Measurements from ENCODE around the gene FUT1. TPM values are rescaled to one million over a fixed set of nuclear protein-coding genes. Genes with fewer than 3 reads are reported as not detected.

FUT1 gene
- polyA plus RNA-seq, 1 of the 3 experiments (the other 2 are of a cell fraction) = 0.08 TPM

DNA sequence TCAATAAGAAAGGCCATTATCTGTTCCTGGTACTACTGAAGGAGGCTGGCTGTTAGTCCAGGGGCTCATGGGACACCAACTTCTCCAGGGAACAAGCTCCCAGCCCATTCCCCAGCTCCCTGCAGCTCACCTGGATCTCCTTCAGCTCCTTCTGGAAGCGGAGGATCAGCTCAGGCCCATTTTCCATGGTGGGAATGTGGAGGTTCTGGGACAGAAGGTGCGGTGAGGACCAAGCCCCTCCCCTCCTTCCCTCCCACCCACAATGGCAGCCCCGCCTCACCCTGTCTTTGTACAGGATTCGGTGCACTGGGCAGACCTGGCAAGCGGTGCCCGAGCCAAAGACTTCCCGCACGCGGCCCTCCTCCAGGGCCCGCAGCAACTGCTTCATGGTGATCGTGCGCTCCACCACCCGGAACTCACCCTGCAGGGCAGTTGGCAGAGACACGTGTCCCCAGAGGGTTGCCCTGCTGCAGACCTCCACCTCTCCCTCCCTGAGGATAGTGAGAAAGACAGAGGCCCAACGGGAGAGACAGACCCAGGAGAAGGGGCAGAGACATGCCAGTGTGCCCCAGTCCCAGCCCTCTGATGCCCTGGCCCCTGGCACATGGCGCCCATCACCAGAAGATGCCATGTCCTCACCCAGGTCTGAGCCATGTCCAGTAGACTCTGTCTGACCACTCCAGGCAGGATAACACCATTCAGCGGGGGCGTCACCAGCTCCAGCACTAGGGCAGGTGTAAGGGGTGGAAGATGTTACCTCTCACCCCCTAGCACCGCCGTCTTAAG is 44.0 kb upstream of the FUT1 start:
- no peaks in the 10 kb centered on the region for H3K9me2 ChIP-seq
- H2AFZ ChIP-seq (ENCODE audit: low read depth) = no peak overlapping the region
- H3K4me2 ChIP-seq = no peak overlapping the region
- peak; percentile 21 for DNase-seq
- no peak overlapping the region for H3K9ac ChIP-seq
- ChIA-PET CTCF (interaction anchor here (1.1 to 20.7 kb wide), 10 partner anchors 9 to 174 kb away, joined by 3 to 457 read pairs (median 22); partner anchors contain the start of genes CA11 and HSD17B14), POLR2A (interaction anchor here (0.6 to 1.6 kb wide), 2 partner anchors 71 to 150 kb away, joined by 3 read pairs; no protein-coding TSS in a partner anchor)
- H3K36me3 ChIP-seq (replicated peaks in 1 of 2; ENCODE audit: control insufficient read depth in 1 of 2, insufficient read depth in 2 of 2, low read length in 1 of 2) = no peaks in the 10 kb centered on the region
- no peak overlapping the region for H3K4me3 ChIP-seq (ENCODE audit: low read depth in 2 of 2, low read length in 1 of 2)
- no peak overlapping the region; a peak in 1 of 4 replicates for H3K27ac ChIP-seq (ENCODE audit: low read depth in 2 of 2, low read length in 1 of 2)
- H4K20me1 ChIP-seq (ENCODE audit: insufficient read depth) = no peaks in the 10 kb centered on the region
- WGBS (ENCODE audit: low lambda C conversion rate) = 88% methylated on average over 17 of the region's 20 CpGs
- peaks cover 5% of the 10 kb centered on the region in 2 experiments; a peak in 1 of 4 replicates for H3K4me1 ChIP-seq (ENCODE audit: control insufficient read depth in 1 of 2, insufficient read depth in 2 of 2, low read depth in 1 of 2, low read length in 1 of 2)
- peaks cover 5% of the 10 kb centered on the region for H3F3A ChIP-seq (replicated peaks; ENCODE audit: insufficient read depth)
- no peaks in the 10 kb centered on the region for H3K79me2 ChIP-seq (ENCODE audit: insufficient read depth)
- TF ChIP-seq RAD21 (IDR thresholded peaks at IDR 0.05; ENCODE audit: low read length) (no peak), CHD2 (IDR thresholded peaks at IDR 0.05; ENCODE audit: low read length, partially characterized antibody) (no peak)
- TF ChIP-seq, protein P1, sequence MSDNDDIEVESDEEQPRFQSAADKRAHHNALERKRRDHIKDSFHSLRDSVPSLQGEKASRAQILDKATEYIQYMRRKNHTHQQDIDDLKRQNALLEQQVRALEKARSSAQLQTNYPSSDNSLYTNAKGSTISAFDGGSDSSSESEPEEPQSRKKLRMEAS (IDR thresholded peaks at IDR 0.05; ENCODE audit: low read depth) = no peak
- H3K9me3 ChIP-seq = no peaks in the 10 kb centered on the region
- H3K27me3 ChIP-seq (ENCODE audit: insufficient read depth) = no peaks in the 10 kb centered on the region

DNA sequence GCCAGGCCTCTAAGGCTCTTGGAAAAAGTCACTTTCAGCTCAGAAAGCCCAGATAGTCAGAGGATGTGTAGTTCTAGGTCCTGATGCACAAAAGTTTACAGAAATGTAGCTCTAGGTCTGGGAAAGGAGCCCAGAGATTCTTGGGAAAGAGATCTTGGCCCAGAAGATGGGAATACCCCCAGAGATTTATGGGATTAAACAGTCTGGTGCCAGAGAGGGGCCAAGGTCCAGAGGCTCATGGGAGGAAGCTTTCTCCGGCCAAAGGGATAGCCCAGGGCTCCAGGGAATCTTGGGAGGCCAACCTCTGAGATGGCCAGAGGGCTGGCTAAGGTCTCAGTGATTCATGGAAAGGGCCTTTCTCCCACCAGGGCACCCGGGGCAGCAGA is 43.2 kb upstream of the FUT1 start:
- H3K9me3 ChIP-seq = no peaks in the 10 kb centered on the region
- peaks cover 5% of the 10 kb centered on the region for H3F3A ChIP-seq (replicated peaks; ENCODE audit: insufficient read depth)
- no peak overlapping the region for H3K4me2 ChIP-seq
- POLR2A ChIA-PET = interaction anchor here (0.6 to 1.6 kb wide), 9 partner anchors 11 to 177 kb away, joined by 3 to 10 read pairs (median 4); partner anchors contain the start of genes BCAT2, RPL18 and SPHK2
- H3K4me3 ChIP-seq (ENCODE audit: low read depth in 2 of 2, low read length in 1 of 2) = no peak overlapping the region
- DNase-seq = no peak
- no peaks in the 10 kb centered on the region for H3K79me2 ChIP-seq (ENCODE audit: insufficient read depth)
- H3K36me3 ChIP-seq (replicated peaks in 1 of 2; ENCODE audit: control insufficient read depth in 1 of 2, insufficient read depth in 2 of 2, low read length in 1 of 2) = no peaks in the 10 kb centered on the region
- H3K9ac ChIP-seq = no peak overlapping the region
- H2AFZ ChIP-seq (ENCODE audit: low read depth) = peak overlapping the region; percentile 10; the same call in 1 of the 2 replicates
- CTCF ChIA-PET = interaction anchor here (0.7 to 20.7 kb wide), 23 partner anchors 8 to 263 kb away, joined by 3 to 457 read pairs (median 6); partner anchors contain the start of genes CA11, FTL, HSD17B14 and IZUMO1
- H3K4me1 ChIP-seq (ENCODE audit: control insufficient read depth in 1 of 2, insufficient read depth in 2 of 2, low read depth in 1 of 2, low read length in 1 of 2) = peaks cover 5% of the 10 kb centered on the region in 2 experiments; a peak in 1 of 4 replicates
- no peaks in the 10 kb centered on the region for H3K9me2 ChIP-seq
- H3K27ac ChIP-seq (ENCODE audit: low read depth in 2 of 2, low read length in 1 of 2) = peak overlapping the region; percentile 12 to 56; a peak in 3 of 4 replicates
- WGBS (ENCODE audit: low lambda C conversion rate) = 65% methylated on average over 2 of the region's 2 CpGs
- H4K20me1 ChIP-seq (ENCODE audit: insufficient read depth) = no peaks in the 10 kb centered on the region
- no peaks in the 10 kb centered on the region for H3K27me3 ChIP-seq (ENCODE audit: insufficient read depth)
- TF ChIP-seq MXI1 (IDR thresholded peaks at IDR 0.05; ENCODE audit: low read depth, low read length) (peak; percentile 10; the same call in 1 of the 2 replicates), TEAD4 (IDR thresholded peaks at IDR 0.05; ENCODE audit: borderline replicate concordance, insufficient read depth) (no peak), CHD2 (IDR thresholded peaks at IDR 0.05; ENCODE audit: low read length, partially characterized antibody) (no peak)
- TF ChIP-seq, protein P2, sequence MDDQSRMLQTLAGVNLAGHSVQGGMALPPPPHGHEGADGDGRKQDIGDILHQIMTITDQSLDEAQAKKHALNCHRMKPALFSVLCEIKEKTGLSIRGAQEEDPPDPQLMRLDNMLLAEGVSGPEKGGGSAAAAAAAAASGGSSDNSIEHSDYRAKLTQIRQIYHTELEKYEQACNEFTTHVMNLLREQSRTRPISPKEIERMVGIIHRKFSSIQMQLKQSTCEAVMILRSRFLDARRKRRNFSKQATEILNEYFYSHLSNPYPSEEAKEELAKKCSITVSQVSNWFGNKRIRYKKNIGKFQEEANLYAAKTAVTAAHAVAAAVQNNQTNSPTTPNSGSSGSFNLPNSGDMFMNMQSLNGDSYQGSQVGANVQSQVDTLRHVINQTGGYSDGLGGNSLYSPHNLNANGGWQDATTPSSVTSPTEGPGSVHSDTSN (IDR thresholded peaks at IDR 0.05) = no peak; the same call in 1 of the 2 replicates
